Sigmoid colon (tissue), 3 donors: ENCODE results near the gene ARF1.

Experiments
- POLR2A ChIP-seq, 2 donors: fragments of 450-650 bp; IDR thresholded peaks; one replicate each; pipeline ENCODE4 v1.6.1; 2016; ENCODE audit warnings: antibody characterized with exemption in 2 of 2, mild to moderate bottlenecking in 2 of 2, moderate library complexity in 2 of 2
- TF ChIP-seq, protein P1 (sequence below), 4 experiments: fragments of 450-650 bp in 3 of 4; fragments of 200-600 bp in 1 of 4; IDR thresholded peaks; one replicate each; pipeline ENCODE4 v1.5.1; 2016 to 2019; ENCODE audit warnings: antibody characterized with exemption in 4 of 4, mild to moderate bottlenecking in 3 of 4, moderate library complexity in 2 of 4

DNA sequence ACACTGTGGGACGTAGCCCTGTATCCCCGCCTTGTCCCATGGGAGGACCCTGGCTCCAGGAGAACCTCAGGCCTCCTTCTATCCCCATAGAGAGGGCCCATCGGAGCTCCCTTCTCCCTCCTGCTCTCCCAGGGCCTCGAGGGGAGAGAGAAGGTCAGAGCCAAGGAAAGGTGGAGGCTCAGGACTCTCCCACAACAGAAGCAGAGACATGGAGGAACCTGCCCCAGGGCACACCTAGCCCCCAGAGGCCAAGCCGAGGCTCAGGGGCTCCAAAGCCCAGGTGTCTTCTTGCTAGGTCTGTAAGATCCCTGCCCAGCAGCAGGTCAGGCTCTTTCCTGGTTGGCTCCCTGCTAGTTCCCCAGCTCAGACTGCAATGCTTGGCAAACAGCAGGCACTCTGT lies 34.4 kb upstream of the ARF1 start:
- TF ChIP-seq, protein P1, sequence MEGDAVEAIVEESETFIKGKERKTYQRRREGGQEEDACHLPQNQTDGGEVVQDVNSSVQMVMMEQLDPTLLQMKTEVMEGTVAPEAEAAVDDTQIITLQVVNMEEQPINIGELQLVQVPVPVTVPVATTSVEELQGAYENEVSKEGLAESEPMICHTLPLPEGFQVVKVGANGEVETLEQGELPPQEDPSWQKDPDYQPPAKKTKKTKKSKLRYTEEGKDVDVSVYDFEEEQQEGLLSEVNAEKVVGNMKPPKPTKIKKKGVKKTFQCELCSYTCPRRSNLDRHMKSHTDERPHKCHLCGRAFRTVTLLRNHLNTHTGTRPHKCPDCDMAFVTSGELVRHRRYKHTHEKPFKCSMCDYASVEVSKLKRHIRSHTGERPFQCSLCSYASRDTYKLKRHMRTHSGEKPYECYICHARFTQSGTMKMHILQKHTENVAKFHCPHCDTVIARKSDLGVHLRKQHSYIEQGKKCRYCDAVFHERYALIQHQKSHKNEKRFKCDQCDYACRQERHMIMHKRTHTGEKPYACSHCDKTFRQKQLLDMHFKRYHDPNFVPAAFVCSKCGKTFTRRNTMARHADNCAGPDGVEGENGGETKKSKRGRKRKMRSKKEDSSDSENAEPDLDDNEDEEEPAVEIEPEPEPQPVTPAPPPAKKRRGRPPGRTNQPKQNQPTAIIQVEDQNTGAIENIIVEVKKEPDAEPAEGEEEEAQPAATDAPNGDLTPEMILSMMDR (IDR thresholded peaks at IDR 0.05), result no peak
- TF ChIP-seq POLR2A (IDR thresholded peaks at IDR 0.05), result no peak
